Osteoblast (primary cell): ENCODE results near the gene FAM47E. TPM values are rescaled to one million over a fixed set of nuclear protein-coding genes. Genes with fewer than 3 reads are reported as not detected.

Experiments
- DNase-seq: peaks from one replicate; pipeline ENCODE4 v3.0.0; 2011; ENCODE audit warnings: low spot score, mixed read lengths; ENCODE audit not compliant: insufficient read length; ENCODE audit errors: missing footprints
- H2AFZ ChIP-seq: 2 replicates; pipeline ENCODE4 v1.6.0; 2011; ENCODE audit warnings: mild to moderate bottlenecking, low read length
- H3K27ac ChIP-seq: 2 replicates; pipeline ENCODE4 v1.5.1; 2011; ENCODE audit warnings: mild to moderate bottlenecking, low read depth, low read length, moderate library complexity
- H3K27me3 ChIP-seq: 2 replicates; pipeline ENCODE4 v1.6.0; 2012; ENCODE audit warnings: mild to moderate bottlenecking, control low read depth, inconsistent platforms, low read length, moderate library complexity; ENCODE audit not compliant: insufficient read depth
- H3K36me3 ChIP-seq: 2 replicates; pipeline ENCODE4 v1.5.1; 2011; ENCODE audit warnings: mild to moderate bottlenecking, low read length, control low read depth, moderate library complexity; ENCODE audit not compliant: insufficient read depth
- H3K4me1 ChIP-seq: 2 replicates; pipeline ENCODE4 v1.5.1; 2011; ENCODE audit warnings: mild to moderate bottlenecking, low read length, control low read depth, moderate library complexity; ENCODE audit not compliant: insufficient read depth
- H3K4me2 ChIP-seq: 2 replicates; pipeline ENCODE4 v1.6.0; 2011; ENCODE audit warnings: mild to moderate bottlenecking, low read length; ENCODE audit not compliant: insufficient read depth
- H3K4me3 ChIP-seq: fragments of 200-600 bp; sonication (generic); 3 replicates; pipeline ENCODE4 v1.5.1; 2012; ENCODE audit warnings: mild to moderate bottlenecking, low read length, inconsistent platforms; ENCODE audit not compliant: insufficient read depth
- H3K79me2 ChIP-seq: 2 replicates; pipeline ENCODE4 v1.6.0; 2012; ENCODE audit warnings: mild to moderate bottlenecking, low read length, control low read depth, inconsistent platforms; ENCODE audit not compliant: insufficient read depth
- H3K9me3 ChIP-seq: 2 replicates; pipeline ENCODE4 v1.5.1; 2011; ENCODE audit warnings: low read depth, low read length, control low read depth
- H4K20me1 ChIP-seq: 2 replicates; pipeline ENCODE4 v1.6.0; 2012; ENCODE audit warnings: mild to moderate bottlenecking, low read length, control low read depth; ENCODE audit not compliant: insufficient read depth
- total RNA-seq: library from RNA; depleted of rRNA; stranded (reverse); fragments of >200 nt; gene quantifications from 2 replicates; pipeline ENCODE4 v1.2.3, GENCODE V29; 2012
- TF ChIP-seq, protein P1 (sequence below): IDR thresholded peaks from 2 replicates; pipeline ENCODE4 v1.5.1; 2011; ENCODE audit warnings: mild to moderate bottlenecking, low read depth, low read length, moderate library complexity; ENCODE audit errors: extremely low read depth

The FAM47E gene
- total RNA-seq, 1 donor = 0.36 TPM

GRCh38 chr4:76312457-76312856, 60.9 kb downstream of the FAM47E start:
- Histone ChIP-seq H3K36me3 (peaks cover 4% of the 10 kb centered on the region), H3K79me2 (peaks cover 7% of the 10 kb centered on the region), H3K27ac (no peak overlapping the region), H2AFZ (no peak overlapping the region), H4K20me1 (no peaks in the 10 kb centered on the region), H3K27me3 (no peaks in the 10 kb centered on the region), H3K9me3 (no peaks in the 10 kb centered on the region), H3K4me3 (no peak overlapping the region), H3K4me2 (no peak overlapping the region), H3K4me1 (peaks cover 4% of the 10 kb centered on the region)
- TF ChIP-seq, protein P1, sequence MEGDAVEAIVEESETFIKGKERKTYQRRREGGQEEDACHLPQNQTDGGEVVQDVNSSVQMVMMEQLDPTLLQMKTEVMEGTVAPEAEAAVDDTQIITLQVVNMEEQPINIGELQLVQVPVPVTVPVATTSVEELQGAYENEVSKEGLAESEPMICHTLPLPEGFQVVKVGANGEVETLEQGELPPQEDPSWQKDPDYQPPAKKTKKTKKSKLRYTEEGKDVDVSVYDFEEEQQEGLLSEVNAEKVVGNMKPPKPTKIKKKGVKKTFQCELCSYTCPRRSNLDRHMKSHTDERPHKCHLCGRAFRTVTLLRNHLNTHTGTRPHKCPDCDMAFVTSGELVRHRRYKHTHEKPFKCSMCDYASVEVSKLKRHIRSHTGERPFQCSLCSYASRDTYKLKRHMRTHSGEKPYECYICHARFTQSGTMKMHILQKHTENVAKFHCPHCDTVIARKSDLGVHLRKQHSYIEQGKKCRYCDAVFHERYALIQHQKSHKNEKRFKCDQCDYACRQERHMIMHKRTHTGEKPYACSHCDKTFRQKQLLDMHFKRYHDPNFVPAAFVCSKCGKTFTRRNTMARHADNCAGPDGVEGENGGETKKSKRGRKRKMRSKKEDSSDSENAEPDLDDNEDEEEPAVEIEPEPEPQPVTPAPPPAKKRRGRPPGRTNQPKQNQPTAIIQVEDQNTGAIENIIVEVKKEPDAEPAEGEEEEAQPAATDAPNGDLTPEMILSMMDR = no peak
- DNase-seq = no peak

DNA sequence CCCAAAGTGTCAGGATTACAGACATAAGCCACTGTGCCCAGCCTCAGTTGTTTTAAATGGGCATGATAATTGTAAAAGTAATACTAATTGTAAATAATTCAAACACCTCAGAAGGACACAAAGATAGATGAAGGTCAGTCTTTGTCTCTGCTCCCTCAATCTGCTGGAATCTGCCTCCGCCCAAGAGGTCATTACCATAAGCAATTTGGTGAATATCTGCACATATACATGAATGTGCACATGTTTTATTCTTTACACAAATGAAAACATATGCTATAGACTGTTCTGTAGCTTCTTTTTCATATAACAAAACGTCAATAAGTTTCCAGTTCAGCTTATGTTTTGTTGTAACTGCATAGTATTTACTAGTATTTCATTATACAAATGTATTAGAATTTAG, 62.0 kb downstream of the FAM47E start:
- no peaks in the 10 kb centered on the region for H4K20me1 ChIP-seq
- no peak overlapping the region for H3K4me3 ChIP-seq
- peaks cover under 1% of the 10 kb centered on the region for H3K79me2 ChIP-seq
- H3K4me1 ChIP-seq = no peaks in the 10 kb centered on the region
- peaks cover 4% of the 10 kb centered on the region for H3K36me3 ChIP-seq
- H3K9me3 ChIP-seq = no peaks in the 10 kb centered on the region
- TF ChIP-seq, protein P1 = no peak
- no peak overlapping the region for H3K27ac ChIP-seq
- H3K4me2 ChIP-seq = no peak overlapping the region
- H2AFZ ChIP-seq = no peak overlapping the region
- no peaks in the 10 kb centered on the region for H3K27me3 ChIP-seq
- DNase-seq = no peak

DNA sequence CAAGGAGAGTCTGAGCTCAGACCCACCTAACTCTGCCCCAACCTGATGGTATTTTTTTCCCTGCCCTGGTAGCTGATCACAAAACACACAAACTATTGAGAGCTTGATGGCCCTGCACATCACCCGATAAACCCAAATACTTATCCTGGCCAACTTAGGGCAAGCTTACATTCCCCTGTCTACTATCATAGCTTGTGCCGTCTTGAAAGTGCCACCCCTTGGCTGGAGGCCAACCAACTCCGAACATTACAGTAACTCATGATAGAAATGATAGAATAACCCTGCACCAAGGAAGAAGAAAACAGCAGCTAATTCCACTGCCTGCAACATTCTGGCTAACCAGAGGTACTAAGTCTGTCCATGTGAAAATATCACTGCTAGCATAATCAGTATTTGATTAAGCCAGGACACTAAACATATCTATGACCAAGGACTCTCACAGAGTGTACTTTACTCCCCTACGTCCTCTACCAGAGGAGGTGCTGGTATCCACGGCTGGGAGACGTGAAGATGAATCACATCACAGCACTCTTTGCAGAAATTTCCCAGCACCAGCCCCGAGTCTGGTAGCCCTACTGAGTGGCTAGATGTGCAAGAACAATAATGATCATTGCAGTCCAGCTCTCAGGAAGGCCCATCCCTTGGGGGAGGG, 63.9 kb downstream of the FAM47E start:
- H3K9me3 ChIP-seq = no peaks in the 10 kb centered on the region
- no peak overlapping the region for H3K4me2 ChIP-seq
- H3K27ac ChIP-seq = no peak overlapping the region
- DNase-seq = no peak
- no peaks in the 10 kb centered on the region for H3K36me3 ChIP-seq
- no peaks in the 10 kb centered on the region for H3K27me3 ChIP-seq
- H2AFZ ChIP-seq = no peak overlapping the region
- no peak overlapping the region for H3K4me3 ChIP-seq
- H4K20me1 ChIP-seq = no peaks in the 10 kb centered on the region
- no peaks in the 10 kb centered on the region for H3K4me1 ChIP-seq
- H3K79me2 ChIP-seq = no peaks in the 10 kb centered on the region
- TF ChIP-seq, protein P1 = no peak

GRCh38 chr4:76316131-76316530, 64.6 kb downstream of the FAM47E start:
- no peak for DNase-seq
- H3K9me3 ChIP-seq = no peaks in the 10 kb centered on the region
- no peaks in the 10 kb centered on the region for H3K36me3 ChIP-seq
- H3K4me1 ChIP-seq = no peaks in the 10 kb centered on the region
- no peaks in the 10 kb centered on the region for H4K20me1 ChIP-seq
- H2AFZ ChIP-seq = no peak overlapping the region
- no peak overlapping the region for H3K27ac ChIP-seq
- no peak overlapping the region for H3K4me2 ChIP-seq
- no peaks in the 10 kb centered on the region for H3K27me3 ChIP-seq
- TF ChIP-seq, protein P1 = no peak
- H3K4me3 ChIP-seq = no peak overlapping the region
- H3K79me2 ChIP-seq = no peaks in the 10 kb centered on the region
